Spleen (tissue), 11 donors: ENCODE measurements around the gene RALY. TPM values are rescaled to one million over a fixed set of nuclear protein-coding genes. Genes with fewer than 3 reads are reported as not detected.

Source experiments
- DNase-seq: peaks from one replicate; pipeline ENCODE4 v3.0.0-alpha.2; 2020
- H3K27ac ChIP-seq, 8 donors: fragments of 200-600 bp; sonication (generic) in 7 of 8; 1 replicate in 4 of 8; 2 replicates in 4 of 8; pipeline versions ENCODE4 v1.5.0 to v1.8.0; 2016 to 2021; ENCODE audit warnings: inconsistent platforms in 4 of 8, mild to moderate bottlenecking in 4 of 8, moderate library complexity in 1 of 8
- H3K27me3 ChIP-seq, 7 donors: fragments of 200-600 bp; sonication (generic) in 6 of 7; replicated peaks in 1 of 7; 1 replicate in 4 of 7; 2 replicates in 3 of 7; pipeline versions ENCODE4 v1.5.0 to v1.8.0; 2016 to 2021; ENCODE audit warnings: inconsistent platforms in 3 of 7, mild to moderate bottlenecking in 1 of 7
- H3K36me3 ChIP-seq, 6 donors: fragments of 200-600 bp; sonication (generic) in 5 of 6; 1 replicate in 4 of 6; 2 replicates in 2 of 6; pipeline versions ENCODE4 v1.5.0 to v1.8.0; 2016 to 2021; ENCODE audit warnings: inconsistent platforms in 2 of 6
- H3K4me1 ChIP-seq, 6 donors: fragments of 200-600 bp; sonication (generic) in 5 of 6; 1 replicate in 3 of 6; 2 replicates in 3 of 6; pipeline versions ENCODE4 v1.5.0 to v1.8.0; 2016 to 2021; ENCODE audit warnings: inconsistent platforms in 3 of 6
- H3K4me3 ChIP-seq, 8 donors: fragments of 200-600 bp; sonication (generic) in 7 of 8; 1 replicate in 4 of 8; 2 replicates in 4 of 8; pipeline versions ENCODE4 v1.5.0 to v1.8.0; 2016 to 2021; ENCODE audit warnings: inconsistent platforms in 4 of 8, mild to moderate bottlenecking in 4 of 8, moderate library complexity in 2 of 8
- H3K9me3 ChIP-seq, 8 donors: fragments of 200-600 bp; sonication (generic) in 7 of 8; 1 replicate in 4 of 8; 2 replicates in 4 of 8; pipeline versions ENCODE4 v1.5.0 to v1.8.0; 2016 to 2021; ENCODE audit warnings: inconsistent platforms in 4 of 8
- CTCF ChIP-seq, 11 experiments: fragments of 200-600 bp in 7 of 11; fragments of 450-650 bp in 4 of 11; sonication (generic) in 4 of 11; IDR thresholded peaks in 8 of 11; conservative IDR thresholded peaks in 3 of 11; 1 replicate in 7 of 11; 2 replicates in 4 of 11; pipeline versions ENCODE4 v1.4.0 to v1.8.0; 2016 to 2021; ENCODE audit warnings: antibody characterized with exemption in 11 of 11, inconsistent platforms in 4 of 11, mild to moderate bottlenecking in 1 of 11
- POLR2A ChIP-seq, 3 donors: fragments of 450-650 bp; IDR thresholded peaks; one replicate each; pipeline ENCODE4 v1.5.1; 2017; ENCODE audit warnings: antibody characterized with exemption in 3 of 3, mild to moderate bottlenecking in 1 of 3
- POLR2AphosphoS5 ChIP-seq, 3 donors: sonication (generic); formaldehyde crosslinking; IDR thresholded peaks; one replicate each; pipeline ENCODE4 v1.5.1; 2017; ENCODE audit warnings: antibody characterized with exemption in 3 of 3
- WGBS, 5 donors: extraction: QIAGEN DNeasy Blood & Tissue Kit in 3 of 5; methylation state at CpG; one replicate each; pipeline versions ENCODE4 v1.1.5 to v1.1.7; 2013 to 2018; 5-methylcytosine and 5-hydroxymethylcytosine counted together
- intact Hi-C: fragments of 100-400 bp; cut with DNase I; formaldehyde crosslinking; loops from one replicate; pipeline ENCODE4 v1.15.0; 2023; ENCODE audit warnings: low total_unique reads
- polyA plus RNA-seq, 3 donors: library from polyadenylated mRNA; stranded (reverse); fragments of 200-250 nt; gene quantifications; one replicate each; pipeline ENCODE4 v1.2.1, GENCODE V29; 2013
- total RNA-seq, 7 donors: library from RNA; depleted of rRNA in 3 of 7; stranded (reverse); fragments of >200 nt in 3 of 7; fragmentation: NEBNext Ultra II Directional in 4 of 7; extraction: Animal tissue kit (Norgen Biotek cat#: 25700) in 4 of 7; gene quantifications; one replicate each; pipeline versions ENCODE4 v1.1.0 to v1.2.1, GENCODE V29; 2016 to 2021
- donor health status: healthy with polysubstance abuse.
- donor health status: DM: no; HTN: no; CAD: no; lungs with moderate emphysema.
- donor health status: DM: no; HTN: no; CAD: no.
- donor health status: Bipolar disorder and iron deficiency.
- donor health status: healthy.
- donor health status: DM: no; HTN: no; CAD: no.
- donor health status: DM: yes; HTN: yes; CAD: no.

The RALY gene
- total and polyA plus RNA-seq, 10 donors = 72.9 to 133 (median 99.7) TPM

DNA sequence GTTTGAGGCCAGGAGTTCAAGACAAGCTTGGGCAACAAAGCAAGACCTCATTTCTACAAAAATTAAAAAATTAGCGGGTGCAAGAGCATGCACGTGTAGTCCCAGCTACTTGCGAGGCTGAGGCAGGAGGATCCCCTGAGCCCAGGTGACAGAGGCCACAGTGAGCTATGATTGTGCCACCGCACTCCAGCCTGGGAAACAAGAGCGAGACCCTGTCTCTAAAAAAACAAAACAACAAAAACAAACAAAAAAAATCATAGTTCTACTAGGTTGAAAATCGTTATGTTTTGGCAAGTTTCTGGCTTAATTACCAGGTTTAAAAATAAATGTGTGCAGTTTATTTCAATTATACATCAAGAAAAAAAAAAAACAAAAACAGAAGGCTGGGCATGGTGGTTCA is 115.7 kb downstream of the RALY start:
- peaks cover 45 to 81% (median 69%) of the 10 kb centered on the region in 6 donors for H3K4me1 ChIP-seq
- WGBS, 5 donors = 83 to 93% (median 89%) methylated on average over 6 of the region's 6 CpGs
- intact Hi-C loops = no loop called here
- peaks cover 0 to 39% (median 17%) of the 10 kb centered on the region in 6 donors for H3K36me3 ChIP-seq
- H3K27me3 ChIP-seq = no peaks in the 10 kb centered on the region
- no peak for TF ChIP-seq CTCF (IDR thresholded peaks at IDR 0.05 in 8 of 11, conservative IDR thresholded peaks at IDR 0.05 in 3 of 11)
- no peak for TF ChIP-seq POLR2AphosphoS5 (IDR thresholded peaks at IDR 0.05)
- TF ChIP-seq POLR2A (IDR thresholded peaks at IDR 0.05) = no peak
- no peaks in the 10 kb centered on the region for H3K9me3 ChIP-seq
- H3K4me3 ChIP-seq = peak overlapping the region in 2 of 8 donors; percentile 93 to 96
- peak overlapping the region in 1 of 8 donors; percentile 9 for H3K27ac ChIP-seq
- DNase-seq = no peak

GRCh38 chr20:34110025-34110744 is 116.5 kb downstream of the RALY start:
- WGBS, 5 donors = 68 to 80% (median 76%) methylated on average over 10 of the region's 10 CpGs
- peak overlapping the region; percentile 75 to 98 (median 92) for H3K4me3 ChIP-seq
- no peaks in the 10 kb centered on the region for H3K27me3 ChIP-seq
- intact Hi-C loops = loop anchor here (5.0 kb wide), 1 partner anchor 118 kb away; the partner anchor contains the start of gene RALY
- DNase-seq = no peak
- TF ChIP-seq CTCF (IDR thresholded peaks at IDR 0.05 in 8 of 11, conservative IDR thresholded peaks at IDR 0.05 in 3 of 11) = no peak
- no peak for TF ChIP-seq POLR2AphosphoS5 (IDR thresholded peaks at IDR 0.05)
- no peak for TF ChIP-seq POLR2A (IDR thresholded peaks at IDR 0.05)
- peaks cover 40 to 73% (median 62%) of the 10 kb centered on the region in 6 donors for H3K4me1 ChIP-seq
- H3K36me3 ChIP-seq = peaks cover 0 to 32% (median 9%) of the 10 kb centered on the region in 6 donors
- H3K27ac ChIP-seq = peak overlapping the region in 7 of 8 donors; percentile 97 to 99 (median 99)
- H3K9me3 ChIP-seq = no peaks in the 10 kb centered on the region

GRCh38 chr20:34110745-34111641 is 117.3 kb downstream of the RALY start:
- H3K4me1 ChIP-seq = peaks cover 33 to 65% (median 54%) of the 10 kb centered on the region in 6 donors
- H3K27me3 ChIP-seq = no peaks in the 10 kb centered on the region
- H3K4me3 ChIP-seq = peak overlapping the region; percentile 75 to 98 (median 92)
- intact Hi-C loops = loop anchor here (5.0 kb wide), 1 partner anchor 119 kb away; the partner anchor contains the start of gene RALY
- peak; percentile 86 for DNase-seq
- H3K36me3 ChIP-seq = peaks cover 0 to 24% (median 6%) of the 10 kb centered on the region in 6 donors
- 2 to 5% (median 3%) methylated on average over 22 of the region's 22 CpGs for WGBS, 5 donors
- no peaks in the 10 kb centered on the region for H3K9me3 ChIP-seq
- TF ChIP-seq CTCF (IDR thresholded peaks at IDR 0.05 in 8 of 11, conservative IDR thresholded peaks at IDR 0.05 in 3 of 11) = no peak
- no peak for TF ChIP-seq POLR2AphosphoS5 (IDR thresholded peaks at IDR 0.05)
- no peak for TF ChIP-seq POLR2A (IDR thresholded peaks at IDR 0.05)
- peak overlapping the region; percentile 87 to 99 (median 98) for H3K27ac ChIP-seq
